Adrenal gland (tissue), 5 donors: ENCODE results near the gene PABPC1L.

Source experiments
- CTCF ChIP-seq, 6 experiments: fragments of 450-650 bp in 4 of 6; fragments of 200-600 bp in 2 of 6; sonication (generic) in 1 of 6; IDR thresholded peaks; 1 replicate in 5 of 6; 2 replicates in 1 of 6; pipeline versions ENCODE4 v1.5.1 to v1.8.0; 2016 to 2021; ENCODE audit warnings: antibody characterized with exemption in 6 of 6, mild to moderate bottlenecking in 2 of 6, moderate library complexity in 1 of 6
- POLR2A ChIP-seq, 2 donors: fragments of 450-650 bp; IDR thresholded peaks; one replicate each; pipeline ENCODE4 v1.6.1; 2017; ENCODE audit warnings: antibody characterized with exemption in 2 of 2, mild to moderate bottlenecking in 2 of 2, moderate library complexity in 1 of 2
- donor health status: DM: no; HTN: no; CAD: no.

GRCh38 chr20:44959638-44960102 is 49.8 kb downstream of the PABPC1L start:
- TF ChIP-seq POLR2A (IDR thresholded peaks at IDR 0.05) = no peak
- no peak for TF ChIP-seq CTCF (IDR thresholded peaks at IDR 0.05)
